Right cardiac atrium (tissue), 5 donors: ENCODE results near the gene XRCC4. TPM values are rescaled to one million over a fixed set of nuclear protein-coding genes. Genes with fewer than 3 reads are reported as not detected.

Experiments
- ATAC-seq, 2 donors: fragments of 200-7000 bp; cut with Tn5 transposase; one replicate each; pipeline versions ENCODE4 v1.8.0 to v1.9.1; 2020; ENCODE audit warnings: moderate library complexity in 2 of 2, mild to moderate bottlenecking in 1 of 2
- DNase-seq, 3 donors: peaks; one replicate each; pipeline ENCODE4 v3.0.0-alpha.2; 2020
- H3K27ac ChIP-seq: one replicate; pipeline ENCODE4 v1.5.1; 2013; ENCODE audit warnings: mild to moderate bottlenecking, low read length, control low read depth, moderate library complexity
- H3K27me3 ChIP-seq: one replicate; pipeline ENCODE4 v1.6.1; 2013; ENCODE audit not compliant: control insufficient read depth, insufficient read depth
- H3K4me1 ChIP-seq: one replicate; pipeline ENCODE4 v1.6.1; 2013; ENCODE audit warnings: low read length; ENCODE audit not compliant: control insufficient read depth, insufficient read depth
- H3K4me3 ChIP-seq: one replicate; pipeline ENCODE4 v1.5.1; 2013; ENCODE audit warnings: low read length, control low read depth
- H3K9me3 ChIP-seq: one replicate; pipeline ENCODE4 v1.6.1; 2013; ENCODE audit warnings: low read length; ENCODE audit not compliant: control insufficient read depth
- WGBS: extraction: QIAGEN DNeasy Blood & Tissue Kit; methylation state at CpG from one replicate; pipeline ENCODE4 v1.1.7; 2013; 5-methylcytosine and 5-hydroxymethylcytosine counted together
- intact Hi-C, 4 donors: fragments of 100-400 bp; cut with DNase I; formaldehyde crosslinking; loops; one replicate each; pipeline versions ENCODE4 v1.11.0 to v1.14.0; 2022 to 2023
- polyA plus RNA-seq: library from polyadenylated mRNA; stranded (reverse); fragments of 200-250 nt; gene quantifications from one replicate; pipeline ENCODE4 v1.2.3, GENCODE V29; 2013
- total RNA-seq, 4 donors: library from RNA; stranded (reverse); fragmentation: NEBNext Ultra II Directional; extraction: Animal tissue kit (Norgen Biotek cat#: 25700); gene quantifications; one replicate each; pipeline ENCODE4 v1.2.1, GENCODE V29; 2021
- donor health status: healthy with polysubstance abuse.
- donor health status: DM: no; HTN: yes; CAD: no.
- donor health status: DM: no; HTN: no; CAD: no.
- donor health status: DM: no; HTN: yes; CAD: no; lungs with severe emphysema.
- donor health status: DM: yes; HTN: yes; CAD: no.

The XRCC4 gene
- total and polyA plus RNA-seq, 5 donors: 7.1 to 8.6 (median 7.5) TPM

- 82% methylated on average over 5 of the region's 5 CpGs for WGBS
- DNase-seq (no peak), ATAC-seq (no peak)
- intact Hi-C loops: no loop called here
- Histone ChIP-seq H3K9me3 (no peaks in the 10 kb centered on the region), H3K4me1 (no peaks in the 10 kb centered on the region), H3K27me3 (no peaks in the 10 kb centered on the region), H3K4me3 (no peak overlapping the region), H3K27ac (no peak overlapping the region)
Measured at GRCh38 chr5:83192947-83193346, 115.6 kb downstream of the XRCC4 start.

DNA sequence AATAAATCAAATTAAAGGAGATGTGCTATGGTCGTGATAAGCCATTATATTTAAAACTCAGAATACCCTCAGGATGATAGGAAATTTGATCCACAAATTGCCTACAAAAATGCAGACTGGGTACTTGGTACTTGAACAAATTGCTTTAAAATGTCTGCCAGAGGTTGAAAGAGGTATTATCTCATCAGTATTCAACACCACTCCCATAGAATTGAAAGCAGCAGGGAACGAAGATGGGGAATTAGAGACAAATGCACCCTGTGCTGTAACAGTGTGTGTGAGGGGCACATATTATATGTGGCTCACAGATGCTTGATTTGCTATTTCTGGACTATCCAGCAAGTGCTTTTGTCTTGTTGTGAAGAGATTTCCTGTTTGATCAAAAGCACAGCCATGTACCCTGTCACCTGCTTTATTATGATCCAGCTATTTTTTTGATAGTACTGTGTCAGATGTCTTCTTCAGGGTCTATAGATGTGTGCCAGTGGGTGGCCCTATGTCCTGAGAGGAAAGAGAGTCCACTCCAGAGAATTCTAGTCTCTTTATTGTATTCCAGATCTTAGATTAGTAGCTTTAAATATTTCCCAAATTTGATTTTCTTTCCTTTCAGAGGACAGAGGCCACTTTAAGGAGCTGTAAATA is 120.1 kb downstream of the XRCC4 start:
- WGBS: 80% methylated on average over 2 of the region's 2 CpGs
- DNase-seq (no peak), ATAC-seq (no peak)
- no peaks in the 10 kb centered on the region for H3K27me3 ChIP-seq
- H3K4me3 ChIP-seq: no peak overlapping the region
- H3K9me3 ChIP-seq: no peaks in the 10 kb centered on the region
- intact Hi-C loops: no loop called here
- H3K4me1 ChIP-seq: no peaks in the 10 kb centered on the region
- no peak overlapping the region for H3K27ac ChIP-seq

DNA sequence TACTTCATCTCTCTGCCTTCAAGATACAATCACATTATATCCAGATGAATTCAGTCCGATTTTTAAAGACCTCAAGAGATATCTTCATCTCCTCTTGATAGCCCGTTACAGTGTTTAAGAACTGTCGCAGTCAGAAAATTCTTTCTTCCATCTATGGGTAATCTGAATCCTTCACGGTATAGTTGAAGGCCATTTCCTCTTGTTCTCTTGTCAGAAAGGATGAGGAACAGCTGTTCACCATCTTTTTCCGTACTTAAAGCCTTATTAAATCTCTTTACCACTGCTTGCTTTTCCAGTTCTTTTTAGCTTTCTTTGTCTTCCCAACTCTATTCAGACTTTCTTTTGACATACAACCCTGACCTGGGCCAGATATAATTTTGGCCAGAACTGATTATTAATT is 121.8 kb downstream of the XRCC4 start:
- ATAC-seq (no peak), DNase-seq (no peak)
- intact Hi-C loops: no loop called here
- 62% methylated on average over 5 of the region's 5 CpGs for WGBS
- Histone ChIP-seq H3K4me3 (no peak overlapping the region), H3K9me3 (no peaks in the 10 kb centered on the region), H3K27me3 (no peaks in the 10 kb centered on the region), H3K4me1 (no peaks in the 10 kb centered on the region), H3K27ac (no peak overlapping the region)

GRCh38 chr5:83204651-83205050 is 127.3 kb downstream of the XRCC4 start:
- Histone ChIP-seq H3K4me3 (no peak overlapping the region), H3K9me3 (no peaks in the 10 kb centered on the region), H3K27me3 (no peaks in the 10 kb centered on the region), H3K27ac (no peak overlapping the region), H3K4me1 (no peaks in the 10 kb centered on the region)
- no peak for ATAC-seq
- WGBS: 94% methylated on average over 1 of the region's 1 CpG
- DNase-seq: no peak
- intact Hi-C loops: no loop called here

GRCh38 chr5:83209963-83210362 is 132.6 kb downstream of the XRCC4 start:
- no peak overlapping the region for H3K4me3 ChIP-seq
- no peak for DNase-seq
- H3K9me3 ChIP-seq: no peaks in the 10 kb centered on the region
- ATAC-seq: peak; percentile 21 to 59
- no peaks in the 10 kb centered on the region for H3K27me3 ChIP-seq
- intact Hi-C loops: no loop called here
- H3K4me1 ChIP-seq: no peaks in the 10 kb centered on the region
- no peak overlapping the region for H3K27ac ChIP-seq

DNA sequence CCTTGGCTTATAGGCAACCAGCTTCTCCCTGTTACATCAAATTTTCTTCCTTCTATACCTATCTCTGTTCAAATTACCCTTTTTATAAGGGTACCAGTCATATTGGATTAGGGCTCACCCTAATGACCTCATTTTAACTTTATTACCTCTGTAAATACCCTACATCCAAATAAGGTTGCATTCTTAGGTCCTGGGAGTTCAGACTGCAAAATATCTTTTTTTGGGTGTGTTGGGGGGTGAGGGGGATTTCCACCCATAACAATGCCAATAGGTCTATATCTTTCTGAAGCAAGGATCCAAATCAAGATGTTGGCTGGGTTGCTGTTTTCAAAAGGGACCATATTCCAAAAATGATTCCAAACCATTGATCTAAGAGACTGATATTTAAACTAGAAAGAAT is 141.7 kb downstream of the XRCC4 start:
- no peaks in the 10 kb centered on the region for H3K27me3 ChIP-seq
- no peak for DNase-seq
- H3K4me1 ChIP-seq: no peaks in the 10 kb centered on the region

DNA sequence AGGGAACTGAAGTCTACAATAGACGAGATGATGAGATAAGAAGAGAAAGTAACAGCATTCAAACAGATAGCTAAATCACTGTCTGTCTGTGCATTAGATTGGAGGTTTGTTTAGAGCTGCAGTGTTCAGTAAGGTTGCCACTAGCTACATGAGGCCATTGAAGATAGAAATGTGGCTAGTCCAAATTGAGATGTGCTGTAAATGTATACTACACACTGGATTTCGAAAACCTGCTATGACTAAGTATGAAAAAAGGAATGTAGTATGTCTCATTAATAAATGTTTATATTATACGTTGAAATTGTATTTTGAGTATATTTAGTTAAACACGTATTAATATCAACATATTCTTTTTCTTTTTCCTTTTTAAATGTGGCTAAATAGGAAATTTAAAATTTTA is 142.1 kb downstream of the XRCC4 start:
- no peak for ATAC-seq
- intact Hi-C loops: no loop called here
- WGBS: 72% methylated on average over 4 of the region's 4 CpGs
- H3K27me3 ChIP-seq: no peaks in the 10 kb centered on the region
- no peak overlapping the region for H3K27ac ChIP-seq
- no peak overlapping the region for H3K4me3 ChIP-seq
- DNase-seq: no peak
- H3K9me3 ChIP-seq: no peaks in the 10 kb centered on the region
- no peaks in the 10 kb centered on the region for H3K4me1 ChIP-seq

More for the DNA sequence above, 141.7 kb downstream of the XRCC4 start:
- H3K9me3 ChIP-seq: no peaks in the 10 kb centered on the region
- H3K4me3 ChIP-seq: no peak overlapping the region
- ATAC-seq: no peak
- no peak overlapping the region for H3K27ac ChIP-seq
- intact Hi-C loops: no loop called here

GRCh38 chr5:83220331-83220730 is 143.0 kb downstream of the XRCC4 start:
- Histone ChIP-seq H3K9me3 (no peaks in the 10 kb centered on the region), H3K27me3 (no peaks in the 10 kb centered on the region), H3K4me3 (no peak overlapping the region), H3K4me1 (no peaks in the 10 kb centered on the region), H3K27ac (no peak overlapping the region)
- WGBS: 51% methylated on average over 3 of the region's 3 CpGs
- intact Hi-C loops: no loop called here
- no peak for ATAC-seq
- no peak for DNase-seq

- ATAC-seq (no peak), DNase-seq (no peak)
- Histone ChIP-seq H3K9me3 (no peaks in the 10 kb centered on the region), H3K4me3 (no peak overlapping the region), H3K27ac (no peak overlapping the region), H3K27me3 (no peaks in the 10 kb centered on the region), H3K4me1 (no peaks in the 10 kb centered on the region)
- WGBS: 90% methylated on average over 2 of the region's 2 CpGs
- intact Hi-C loops: no loop called here
Measured at GRCh38 chr5:83222906-83223305, 145.6 kb downstream of the XRCC4 start.

DNA sequence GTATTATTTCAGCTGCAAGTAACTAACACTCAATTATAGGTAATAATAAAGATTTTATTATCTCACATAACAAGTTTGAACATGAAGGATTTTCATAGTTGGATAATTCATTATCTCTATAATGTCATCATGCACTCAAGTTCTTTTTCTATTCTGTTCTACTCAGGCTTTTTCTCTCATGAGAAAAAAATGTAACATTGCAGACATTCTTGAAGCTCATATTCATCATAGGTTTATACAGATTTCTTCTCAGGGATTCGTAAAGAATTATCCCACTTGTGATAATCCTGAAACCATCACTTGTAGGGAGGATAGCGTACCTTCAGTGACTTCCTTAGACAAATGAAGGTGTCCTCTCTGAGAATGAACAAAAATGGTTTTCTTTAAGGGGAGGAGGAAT is 150.3 kb downstream of the XRCC4 start:
- H3K4me1 ChIP-seq: no peaks in the 10 kb centered on the region
- H3K4me3 ChIP-seq: no peak overlapping the region
- DNase-seq (no peak), ATAC-seq (no peak)
- H3K9me3 ChIP-seq: no peaks in the 10 kb centered on the region
- no peaks in the 10 kb centered on the region for H3K27me3 ChIP-seq
- intact Hi-C loops: no loop called here
- 88% methylated on average over 2 of the region's 2 CpGs for WGBS
- H3K27ac ChIP-seq: no peak overlapping the region

DNA sequence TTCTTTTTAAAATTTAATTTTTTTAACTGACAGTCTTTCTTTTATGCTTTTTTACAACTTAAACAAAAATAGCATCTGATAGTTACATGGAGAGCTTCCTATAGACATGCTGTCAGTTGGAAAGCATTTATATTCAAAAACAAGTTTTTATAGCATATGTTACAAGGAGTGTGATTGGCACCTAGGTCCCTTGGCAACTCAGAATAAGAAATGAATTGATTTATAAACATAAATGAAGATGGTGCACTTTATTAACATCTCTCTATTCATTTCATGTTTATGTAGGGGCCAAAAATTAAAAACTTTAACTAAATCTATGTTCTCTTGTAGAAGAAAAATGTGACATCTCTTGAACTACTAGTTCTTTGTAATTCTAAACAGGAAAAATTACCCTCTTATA is 153.2 kb downstream of the XRCC4 start:
- no peak for DNase-seq
- Histone ChIP-seq H3K4me1 (no peaks in the 10 kb centered on the region), H3K27me3 (no peaks in the 10 kb centered on the region), H3K9me3 (no peaks in the 10 kb centered on the region), H3K4me3 (no peak overlapping the region), H3K27ac (no peak overlapping the region)
- ATAC-seq: no peak
- intact Hi-C loops: no loop called here

DNA sequence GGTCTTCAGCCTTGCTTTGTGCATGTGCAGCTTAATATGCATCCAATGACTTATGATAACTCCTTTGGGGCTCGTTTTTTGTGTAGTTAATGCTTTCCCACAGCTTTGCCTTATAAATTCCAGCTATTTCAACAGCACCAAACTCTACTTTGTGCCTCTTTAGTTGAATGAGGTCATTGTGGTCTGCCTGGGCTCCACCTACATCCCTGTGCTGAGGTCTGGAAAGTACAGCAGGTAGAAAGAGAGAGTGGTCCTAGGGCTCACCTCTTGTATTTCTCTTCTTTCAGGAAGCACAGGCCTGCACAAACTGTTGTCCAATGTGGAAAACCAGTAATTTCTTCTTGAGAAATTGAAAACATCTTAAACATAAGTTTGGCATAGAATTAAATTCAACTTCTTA is 167.2 kb downstream of the XRCC4 start:
- DNase-seq (no peak), ATAC-seq (no peak)
- H3K4me3 ChIP-seq: no peak overlapping the region
- no peaks in the 10 kb centered on the region for H3K27me3 ChIP-seq
- WGBS: 91% methylated on average over 1 of the region's 1 CpG
- no peaks in the 10 kb centered on the region for H3K4me1 ChIP-seq
- H3K9me3 ChIP-seq: no peaks in the 10 kb centered on the region
- no peak overlapping the region for H3K27ac ChIP-seq
- intact Hi-C loops: no loop called here
